HG03060 (cell line): ENCODE results near the gene ZNF277.

Experiments
- ATAC-seq: cut with Tn5 transposase; IDR thresholded peaks from one replicate; pipeline ENCODE4 v1.9.1; 2021; ENCODE audit warnings: low read depth, moderate number of reproducible peaks; ENCODE audit not compliant: unreplicated experiment

The ZNF277 gene, protein sequence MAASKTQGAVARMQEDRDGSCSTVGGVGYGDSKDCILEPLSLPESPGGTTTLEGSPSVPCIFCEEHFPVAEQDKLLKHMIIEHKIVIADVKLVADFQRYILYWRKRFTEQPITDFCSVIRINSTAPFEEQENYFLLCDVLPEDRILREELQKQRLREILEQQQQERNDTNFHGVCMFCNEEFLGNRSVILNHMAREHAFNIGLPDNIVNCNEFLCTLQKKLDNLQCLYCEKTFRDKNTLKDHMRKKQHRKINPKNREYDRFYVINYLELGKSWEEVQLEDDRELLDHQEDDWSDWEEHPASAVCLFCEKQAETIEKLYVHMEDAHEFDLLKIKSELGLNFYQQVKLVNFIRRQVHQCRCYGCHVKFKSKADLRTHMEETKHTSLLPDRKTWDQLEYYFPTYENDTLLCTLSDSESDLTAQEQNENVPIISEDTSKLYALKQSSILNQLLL

DNA sequence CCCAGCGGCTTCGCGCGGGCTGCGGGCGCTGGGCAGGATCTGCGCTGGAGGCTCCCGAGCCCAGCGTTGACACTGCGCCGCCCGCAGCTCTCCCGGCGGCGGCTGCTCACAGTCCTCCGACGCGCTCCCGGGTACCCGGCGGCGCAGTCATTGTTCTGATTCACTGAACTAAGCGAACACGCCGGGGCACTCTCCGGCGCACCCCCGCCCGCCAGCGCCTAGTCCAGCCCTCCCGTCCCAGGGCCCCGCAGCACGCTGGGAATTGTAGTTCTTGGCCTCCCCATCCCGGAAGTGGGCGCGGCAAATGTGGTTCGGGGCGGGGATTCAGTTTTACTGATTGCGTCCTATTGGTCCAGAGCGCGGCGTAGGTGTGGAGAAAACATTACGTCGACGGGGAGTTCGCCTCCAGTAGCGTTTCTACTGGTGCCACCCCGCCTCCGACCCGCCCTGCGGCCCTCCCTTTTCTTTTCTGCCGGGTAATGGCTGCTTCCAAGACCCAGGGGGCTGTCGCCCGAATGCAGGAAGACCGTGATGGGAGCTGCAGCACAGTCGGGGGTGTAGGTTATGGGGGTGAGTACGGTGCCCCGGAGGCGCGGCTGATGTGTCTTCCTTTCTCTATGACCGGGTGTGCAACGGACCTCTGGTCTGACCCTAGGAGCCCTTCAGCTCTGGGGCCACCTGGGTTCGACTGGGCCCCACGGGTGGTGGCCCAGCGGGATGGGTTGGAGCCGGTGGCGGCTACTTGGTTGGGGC, at the start of gene ZNF277, which contains the start of gene DOCK4:
Gene ZNF277 (plus strand): TSS at position 458 of the 753 bp plus-strand sequence. CDS start 22 bp downstream, at position 480.
Gene DOCK4 (minus strand): TSS at position 162 of the 753 bp plus-strand sequence. CDS start 261 bp downstream, outside the sequence.
- peak; percentile 94 for ATAC-seq

DNA sequence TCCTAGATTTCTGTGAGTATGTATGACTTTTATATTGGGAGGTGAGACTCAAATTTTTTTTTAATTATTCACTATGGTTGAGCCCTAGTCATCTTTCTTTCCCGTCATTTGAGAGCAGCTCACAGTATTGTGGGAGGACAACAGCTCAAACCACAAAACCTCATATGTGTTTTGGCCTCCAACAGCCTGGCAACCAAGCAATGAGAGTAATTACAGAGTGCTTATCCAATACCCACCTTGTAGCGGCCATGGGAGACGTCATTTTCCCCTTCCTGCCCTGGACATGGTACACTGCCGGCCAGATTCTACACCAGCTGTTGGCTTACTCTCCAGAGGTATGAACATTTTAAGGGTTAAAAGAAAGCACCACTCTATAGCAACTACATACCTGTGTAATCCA, 49.4 kb upstream of the ZNF277 start:
- ATAC-seq: no peak

DNA sequence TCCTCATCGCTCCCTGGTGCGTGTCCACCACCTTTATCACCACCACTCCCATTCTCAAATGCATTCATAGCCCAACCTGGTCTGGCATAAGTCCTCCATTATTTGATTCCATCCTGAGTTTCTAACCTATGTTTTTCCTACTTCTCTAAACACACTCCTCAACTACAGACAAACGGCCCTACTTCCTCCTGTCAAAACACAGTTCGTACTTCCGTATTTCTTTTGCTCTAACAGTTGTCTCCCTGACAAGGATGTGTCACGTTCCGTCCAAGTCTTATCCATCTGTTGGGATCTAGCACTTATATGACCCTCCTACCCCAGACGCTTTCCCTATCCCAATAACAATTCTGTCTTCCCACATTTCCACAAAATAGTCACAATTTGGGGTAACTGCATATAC, 47.1 kb upstream of the ZNF277 start:
- no peak for ATAC-seq

DNA sequence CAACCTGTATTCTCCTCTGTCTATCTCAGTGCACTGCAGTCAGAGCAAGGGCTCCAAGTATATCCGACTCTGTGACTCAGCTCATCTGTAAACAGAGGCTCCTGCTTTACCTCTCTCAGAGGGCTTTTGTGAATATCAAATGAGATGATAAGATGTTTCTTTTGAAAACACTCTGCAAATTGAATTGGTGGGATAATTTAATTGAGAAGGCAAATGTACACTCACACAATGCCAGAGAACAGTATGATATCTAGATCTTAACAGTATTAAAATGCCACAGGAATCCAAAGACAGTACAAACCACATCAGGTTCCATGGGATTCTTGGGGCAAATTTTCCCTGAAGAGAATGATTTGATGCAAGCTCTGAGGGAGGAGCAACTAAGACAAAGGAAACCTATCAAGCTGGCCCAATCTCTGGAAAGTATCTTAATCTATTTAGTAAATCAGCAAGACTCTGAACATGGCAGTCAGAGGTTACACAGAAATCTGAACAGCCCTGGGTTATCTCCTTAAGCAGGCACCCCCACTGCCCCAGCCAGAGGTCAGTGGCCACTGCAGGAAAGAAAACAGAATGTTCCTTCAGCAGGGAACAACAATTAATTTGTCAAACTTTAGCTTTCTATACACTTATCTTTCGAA, 46.2 kb upstream of the ZNF277 start:
- no peak for ATAC-seq

DNA sequence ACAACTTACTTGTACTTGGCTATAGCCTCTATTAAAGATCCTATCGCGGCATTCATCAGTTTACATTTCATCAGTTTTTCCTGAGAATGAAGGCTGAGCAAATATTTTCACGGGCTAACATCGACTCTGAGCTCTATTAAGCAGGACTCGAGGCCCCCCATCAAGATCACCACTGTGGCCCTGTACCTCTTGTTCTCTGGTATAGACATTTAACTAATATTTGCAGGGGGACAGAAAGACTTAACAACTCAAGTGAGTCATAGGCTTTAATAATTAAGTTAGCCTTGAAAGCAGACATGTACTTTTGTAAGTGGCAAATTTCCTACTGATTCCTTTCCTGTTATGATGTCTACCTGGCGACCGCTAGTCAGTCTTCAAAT, 45.7 kb upstream of the ZNF277 start:
- ATAC-seq: no peak

DNA sequence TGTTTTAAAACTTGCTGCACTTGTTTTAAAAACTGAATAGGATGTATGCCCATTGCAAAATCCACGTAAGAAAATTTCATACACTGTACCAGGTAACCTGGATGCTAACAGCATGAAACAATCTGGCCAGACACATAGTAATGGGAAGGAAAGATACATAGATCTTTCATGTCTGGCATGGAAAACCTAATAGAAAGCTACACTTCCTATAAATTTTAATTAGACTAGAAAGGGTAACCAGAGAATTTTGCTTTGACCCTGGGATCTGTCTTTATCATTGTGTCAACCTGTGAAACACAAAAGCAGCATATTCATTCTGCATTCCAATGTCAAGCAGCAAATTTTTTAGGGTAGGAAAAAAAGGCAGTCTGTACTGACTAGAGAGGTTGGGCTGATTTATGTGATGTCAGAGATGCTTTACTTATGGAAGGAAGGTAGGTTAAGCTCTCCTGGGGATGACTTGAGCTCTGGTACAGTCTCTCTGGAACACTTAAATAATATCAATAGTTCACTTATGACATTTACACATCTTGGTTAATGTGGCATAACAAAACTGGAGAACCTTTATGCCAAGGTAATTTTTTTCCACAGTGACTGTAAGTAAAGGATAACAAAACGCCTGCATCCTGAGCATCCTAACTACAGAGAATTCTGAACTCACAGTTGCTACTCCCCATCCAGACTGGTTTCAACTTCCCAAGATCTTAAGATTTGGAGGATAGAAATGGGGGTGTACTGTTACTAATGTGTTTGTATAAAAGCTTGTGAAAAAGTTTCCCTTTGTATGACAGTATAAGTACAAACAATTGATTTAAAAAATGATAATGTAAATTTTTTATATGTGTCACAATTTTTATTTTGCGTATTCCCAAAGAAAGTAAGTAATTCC, 45.0 kb upstream of the ZNF277 start:
- no peak for ATAC-seq

DNA sequence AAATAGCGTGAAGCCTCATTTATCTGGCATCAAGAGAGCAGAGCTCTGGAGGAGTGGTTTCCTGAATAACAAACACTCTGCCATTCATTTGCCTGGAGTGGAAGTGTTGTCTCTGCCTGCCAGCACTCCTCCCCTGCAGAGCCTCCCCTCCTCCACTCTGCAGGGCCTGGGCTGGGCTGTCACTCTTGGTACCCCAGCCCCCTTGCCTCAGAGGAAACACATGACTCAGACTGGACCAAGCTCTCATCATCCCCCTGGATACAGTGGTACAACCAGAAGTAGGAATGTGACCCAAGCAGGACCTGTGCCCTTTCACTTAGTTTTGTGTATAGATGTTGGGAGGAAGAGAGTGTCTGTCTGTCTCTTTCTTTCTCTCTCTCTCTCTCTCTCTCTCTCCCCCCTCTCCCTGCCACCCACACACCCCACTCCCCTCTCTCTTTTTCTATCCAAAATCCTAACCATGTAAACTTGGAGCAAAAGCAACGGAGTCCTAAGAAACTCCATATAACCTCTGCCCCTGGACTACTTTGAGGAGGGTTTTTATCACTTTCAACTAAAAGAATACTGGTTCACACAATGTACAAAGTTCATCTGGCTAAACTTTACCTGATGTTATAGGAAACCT, 44.2 kb upstream of the ZNF277 start:
- no peak for ATAC-seq

DNA sequence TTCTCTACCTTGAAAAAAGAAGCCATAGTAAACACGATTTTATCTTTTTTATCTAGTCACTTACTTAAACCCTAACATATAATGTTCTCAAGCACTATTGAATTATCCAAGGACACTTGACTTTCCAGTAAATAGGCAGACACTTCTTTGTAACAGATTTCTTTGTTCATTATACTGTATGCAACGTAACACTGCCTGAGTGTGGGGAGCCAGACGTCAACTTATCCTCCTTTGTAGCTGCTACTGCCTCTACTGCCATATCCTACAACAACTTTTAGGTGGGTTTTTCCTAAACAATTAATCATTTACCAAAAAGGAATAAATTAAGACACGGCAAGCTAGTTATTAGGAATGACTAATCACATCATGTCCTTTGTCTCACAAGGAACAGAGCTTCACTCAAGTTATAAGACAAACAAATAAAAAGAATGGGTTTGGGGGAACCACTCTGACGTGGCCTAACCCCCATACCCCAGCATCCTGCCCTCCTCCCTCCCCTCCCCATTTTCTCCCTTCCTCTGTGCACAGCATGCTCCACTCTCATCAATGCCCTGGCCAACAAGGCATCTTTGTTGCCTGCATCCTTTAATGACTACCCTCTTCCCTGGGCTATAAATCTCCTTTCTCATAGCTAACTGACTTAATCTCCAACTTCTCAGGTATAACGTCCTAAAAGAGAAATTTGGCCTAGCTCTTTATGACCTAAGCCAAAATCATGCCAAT, 43.5 kb upstream of the ZNF277 start:
- no peak for ATAC-seq

DNA sequence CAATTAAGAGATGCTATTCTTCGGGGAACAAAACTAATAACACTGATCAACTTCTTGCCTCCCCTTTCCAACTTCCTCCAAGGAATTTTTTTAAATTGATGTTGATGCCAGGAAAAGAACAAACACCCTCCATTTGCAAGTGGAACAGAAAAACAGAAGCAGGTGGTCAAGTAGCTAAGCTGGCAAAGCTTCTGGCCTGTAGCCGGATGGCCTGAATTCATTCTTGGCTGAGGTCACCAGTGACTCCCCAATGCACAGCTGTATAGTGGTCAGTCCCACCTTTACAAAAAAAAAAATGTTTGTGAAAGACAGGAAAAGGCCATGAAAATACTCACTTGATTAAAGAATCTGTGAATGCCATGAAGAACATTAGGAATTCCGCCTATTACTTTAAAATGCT, 39.3 kb upstream of the ZNF277 start:
- no peak for ATAC-seq

DNA sequence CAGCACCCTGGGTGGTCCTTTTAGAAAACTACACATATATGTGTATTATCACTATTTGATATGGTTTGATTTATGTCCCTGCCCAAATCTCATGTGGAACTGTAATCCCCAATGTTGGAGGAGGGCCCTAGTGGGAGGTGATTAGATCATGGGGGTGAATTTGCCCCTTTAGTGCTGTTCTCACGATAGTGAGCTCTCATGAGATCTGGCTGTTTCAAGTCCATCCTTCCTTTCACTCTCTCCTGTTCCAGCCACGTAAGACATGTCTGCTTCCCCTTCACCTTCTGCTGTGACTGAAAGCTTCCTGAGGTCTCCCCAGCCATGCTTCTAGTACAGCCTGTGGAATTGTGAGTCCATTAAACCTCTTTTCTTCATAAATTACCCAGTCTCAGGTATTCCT, 37.6 kb upstream of the ZNF277 start:
- ATAC-seq: no peak

DNA sequence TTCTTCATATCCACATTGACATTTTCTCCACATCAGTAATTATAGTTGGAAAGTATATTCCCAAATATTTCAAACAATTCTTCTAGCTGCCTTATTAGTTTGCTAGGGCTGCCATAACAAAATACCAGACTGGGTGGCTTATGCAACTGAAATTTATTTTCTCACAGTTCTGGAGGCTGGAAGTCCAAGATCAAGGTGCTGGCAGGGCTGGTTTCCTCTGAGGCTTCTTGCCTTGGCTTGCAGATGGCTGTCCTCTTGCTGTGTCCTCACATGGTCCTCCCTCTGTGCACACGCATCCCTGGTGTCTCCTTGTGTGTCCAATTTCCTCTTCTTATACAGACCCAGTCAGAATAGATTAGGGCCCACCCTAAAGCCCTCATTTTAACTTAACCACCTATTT, 34.8 kb upstream of the ZNF277 start:
- ATAC-seq: no peak

DNA sequence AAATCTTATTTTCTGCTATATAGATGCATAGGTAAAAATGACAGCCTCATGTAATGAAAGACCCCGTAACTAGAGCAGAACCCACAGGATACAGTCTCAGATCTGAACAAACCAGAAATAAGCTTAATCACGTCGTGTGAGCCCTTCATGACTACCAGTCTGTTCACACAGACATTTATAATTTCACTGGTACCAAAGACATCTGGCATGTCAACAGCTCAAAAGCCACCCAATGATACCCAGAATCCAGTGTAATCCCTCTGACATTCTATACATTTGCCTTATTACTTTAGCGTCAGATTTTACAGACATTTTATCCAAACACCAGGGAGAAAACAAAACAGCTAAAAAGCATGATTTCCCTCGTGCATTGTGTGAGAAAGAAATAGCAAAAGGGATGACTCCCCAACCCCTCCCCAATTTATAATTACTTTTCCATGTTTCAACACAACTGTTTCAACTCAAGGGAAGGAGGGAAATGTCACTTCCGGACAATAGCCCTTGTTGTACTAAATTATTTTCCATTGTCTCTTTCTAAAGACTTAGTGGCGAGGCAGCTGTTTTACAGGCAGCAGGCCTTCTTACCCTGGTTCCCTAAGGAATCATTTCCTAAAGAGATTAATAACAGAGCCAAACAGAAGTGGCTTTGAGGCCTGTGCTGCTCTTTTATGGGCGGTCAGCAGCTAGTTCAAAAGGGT, 33.5 kb upstream of the ZNF277 start:
- ATAC-seq: no peak

DNA sequence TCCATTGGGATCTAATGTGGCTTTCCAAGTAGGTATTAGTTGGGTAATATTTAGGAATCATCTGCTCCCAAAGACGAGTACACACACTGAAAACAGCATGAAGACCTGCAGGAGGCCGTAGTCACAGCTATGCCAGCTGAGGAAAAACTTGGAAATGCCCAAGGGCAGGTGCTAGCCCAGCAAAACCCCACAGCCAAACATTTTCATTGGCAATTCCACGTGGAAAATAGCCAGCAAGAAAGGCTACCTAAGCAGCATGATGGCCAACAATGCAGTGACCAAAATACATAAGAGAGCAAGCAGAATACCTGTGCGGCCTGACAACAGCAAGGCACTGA, 33.0 kb upstream of the ZNF277 start:
- ATAC-seq: no peak

DNA sequence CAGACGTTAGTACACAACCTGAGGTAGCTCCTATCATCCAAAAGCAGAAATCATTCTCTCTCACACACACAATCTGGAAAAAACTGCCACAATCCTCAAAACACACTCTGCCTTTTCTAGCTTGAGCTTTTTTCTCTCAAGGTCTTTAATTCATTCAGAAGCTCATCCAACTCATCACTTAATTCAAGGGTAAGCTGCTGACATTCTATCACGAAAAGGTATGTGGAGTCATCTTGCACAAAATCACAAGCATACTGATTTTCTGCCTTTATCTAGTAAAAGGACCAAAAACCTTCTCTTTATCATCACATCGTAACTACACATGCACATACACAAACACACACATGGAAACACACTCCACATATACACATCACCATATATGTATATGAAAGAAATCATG, 32.3 kb upstream of the ZNF277 start:
- ATAC-seq: no peak

DNA sequence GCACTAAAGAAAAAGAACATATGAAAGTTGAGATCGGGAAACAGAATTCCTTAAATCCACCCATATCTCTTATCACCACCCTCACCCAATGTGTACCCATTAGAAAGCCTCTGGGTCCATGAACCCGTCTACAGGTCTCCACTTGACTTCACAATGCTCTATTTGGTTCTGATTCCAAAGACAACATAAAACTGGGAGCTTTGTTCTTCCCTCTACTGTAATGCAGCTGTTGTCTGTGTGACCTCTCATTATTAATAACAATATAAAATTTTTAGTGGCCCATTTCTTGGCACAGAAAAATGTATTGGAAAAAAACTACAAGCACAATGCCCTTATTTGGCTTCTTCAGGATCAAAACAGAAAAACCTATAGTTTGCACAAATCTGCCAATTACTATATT, 30.3 kb upstream of the ZNF277 start:
- no peak for ATAC-seq

DNA sequence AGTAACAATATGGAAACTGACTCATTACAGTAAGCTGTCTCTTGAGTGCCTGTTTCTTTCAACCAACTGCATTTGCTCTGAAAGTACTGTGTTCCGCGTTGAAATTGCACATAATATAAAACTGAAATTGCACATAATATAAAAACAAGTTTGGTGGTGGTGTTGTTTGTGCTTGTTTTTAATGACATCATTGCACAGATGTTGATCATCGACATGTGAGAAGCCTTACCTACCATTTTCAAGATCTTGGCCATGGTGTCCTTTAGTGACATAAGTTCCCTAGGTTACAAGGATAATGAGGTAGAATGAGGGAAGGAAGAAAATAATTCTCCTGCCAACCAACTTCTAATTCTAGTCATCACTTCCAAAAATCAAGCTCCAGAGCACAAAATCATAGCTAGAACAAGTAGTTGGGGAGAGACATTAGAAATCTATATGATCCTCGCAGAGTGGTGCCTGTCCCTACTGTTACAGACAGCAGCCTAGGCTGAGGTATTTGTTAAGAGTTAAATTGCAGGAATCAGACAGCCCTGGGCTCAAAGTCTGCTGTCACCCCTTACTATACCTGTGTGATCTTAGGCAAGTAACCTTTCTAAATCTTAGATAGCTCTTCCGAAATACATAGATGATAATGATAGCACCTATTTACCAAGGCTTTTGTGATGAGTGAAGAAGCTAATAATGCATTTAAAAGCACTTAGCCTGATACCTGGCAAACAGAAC, 29.6 kb upstream of the ZNF277 start:
- ATAC-seq: no peak

DNA sequence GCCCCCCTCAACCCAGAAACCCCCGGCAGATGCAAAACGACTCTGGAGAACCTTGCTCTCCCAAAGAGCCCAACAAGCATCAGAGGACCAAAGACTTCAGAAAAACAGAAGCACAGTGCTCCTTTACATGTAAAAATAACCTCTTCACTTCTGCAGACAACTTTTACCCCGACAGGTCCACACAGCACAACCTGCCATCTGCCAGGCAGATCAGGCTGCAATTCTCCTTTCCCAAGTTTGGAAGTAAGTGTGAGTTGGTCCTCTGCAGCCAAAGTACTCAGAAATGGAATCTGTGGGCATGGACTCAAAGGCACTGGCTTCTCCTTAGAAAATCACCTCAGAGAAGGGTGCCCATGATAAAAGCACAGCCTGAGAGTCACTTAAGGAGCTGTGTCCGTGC, 26.3 kb upstream of the ZNF277 start:
- no peak for ATAC-seq

DNA sequence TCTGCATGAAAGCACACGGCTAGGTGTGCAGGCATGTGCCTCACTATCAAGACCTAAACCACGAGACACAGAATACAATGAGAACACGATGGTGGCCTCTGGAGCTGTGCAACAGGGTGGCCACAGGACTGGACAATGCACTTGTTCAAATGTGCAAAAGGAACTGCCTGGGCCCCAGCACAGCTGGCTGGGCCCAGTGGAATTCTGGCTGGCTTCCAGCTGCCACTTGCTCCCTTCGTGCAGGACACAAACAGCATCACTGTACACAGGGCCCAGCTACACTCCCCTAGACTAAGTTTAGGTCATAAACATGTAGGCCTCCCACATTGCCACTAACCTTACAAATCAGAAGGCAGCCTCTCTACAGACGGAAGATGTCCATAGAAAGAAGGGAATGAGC, 23.7 kb upstream of the ZNF277 start:
- ATAC-seq: no peak
